Liver (tissue), 9 donors: ENCODE measurements around the gene MAPKAP1. TPM values are rescaled to one million over a fixed set of nuclear protein-coding genes. Genes with fewer than 3 reads are reported as not detected.

Experiments used
- DNase-seq: peaks from one replicate; pipeline ENCODE4 v3.0.0-alpha.2; 2017; ENCODE audit warnings: low spot score
- H3K27ac ChIP-seq, 2 donors: one replicate each; pipeline ENCODE4 v1.7.0; 2013; ENCODE audit warnings: inconsistent platforms in 2 of 2, low read length in 2 of 2, control low read depth in 1 of 2, low read depth in 1 of 2, mild to moderate bottlenecking in 1 of 2
- H3K27me3 ChIP-seq, 4 donors: one replicate each; pipeline versions ENCODE4 v1.6.1 to v1.7.0; 2013; ENCODE audit warnings: low read length in 3 of 4, inconsistent platforms in 1 of 4, mild to moderate bottlenecking in 1 of 4, moderate library complexity in 1 of 4; ENCODE audit not compliant: control insufficient read depth in 4 of 4, insufficient read depth in 4 of 4
- H3K36me3 ChIP-seq, 4 donors: one replicate each; pipeline versions ENCODE4 v1.6.1 to v1.7.0; 2013; ENCODE audit warnings: low read length in 3 of 4, mild to moderate bottlenecking in 3 of 4, low read depth in 1 of 4, moderate library complexity in 1 of 4; ENCODE audit not compliant: control insufficient read depth in 4 of 4, insufficient read depth in 3 of 4
- H3K4me1 ChIP-seq, 4 donors: one replicate each; pipeline versions ENCODE4 v1.6.1 to v1.7.0; 2013; ENCODE audit warnings: low read length in 3 of 4, mild to moderate bottlenecking in 3 of 4, moderate library complexity in 1 of 4; ENCODE audit not compliant: control insufficient read depth in 4 of 4, insufficient read depth in 4 of 4
- H3K4me3 ChIP-seq, 3 donors: one replicate each; pipeline versions ENCODE4 v1.6.1 to v1.7.0; 2013; ENCODE audit warnings: low read length in 3 of 3, control low read depth in 1 of 3, low read depth in 1 of 3, mild to moderate bottlenecking in 1 of 3
- H3K9ac ChIP-seq, 2 donors: one replicate each; pipeline ENCODE4 v1.7.0; 2013; ENCODE audit warnings: low read length in 2 of 2, mild to moderate bottlenecking in 2 of 2, moderate library complexity in 2 of 2, control low read depth in 1 of 2, low read depth in 1 of 2
- H3K9me3 ChIP-seq, 4 donors: one replicate each; pipeline versions ENCODE4 v1.6.1 to v1.7.0; 2013; ENCODE audit warnings: low read length in 3 of 4; ENCODE audit not compliant: control insufficient read depth in 4 of 4
- ATF3 ChIP-seq: IDR thresholded peaks from 2 replicates; pipeline ENCODE4 v1.6.1; 2016; ENCODE audit warnings: antibody characterized with exemption
- CTCF ChIP-seq: fragments of 150-350 bp; IDR thresholded peaks from 2 replicates; pipeline ENCODE4 v1.5.1; 2017; ENCODE audit warnings: improper control_type of control experiment, low read depth, low read length; ENCODE audit not compliant: missing input control
- EGR1 ChIP-seq, 2 donors: IDR thresholded peaks; 2 replicates each; pipeline ENCODE4 v1.6.1; 2016 to 2018; ENCODE audit warnings: antibody characterized with exemption in 2 of 2, low read depth in 2 of 2
- FOXA1 ChIP-seq: IDR thresholded peaks from 2 replicates; pipeline ENCODE4 v1.6.1; 2016; ENCODE audit warnings: antibody characterized with exemption
- HNF4A ChIP-seq, 2 donors: conservative IDR thresholded peaks; 2 replicates each; pipeline ENCODE4 v1.6.1; 2016; ENCODE audit warnings: antibody characterized with exemption in 2 of 2, mild to moderate bottlenecking in 2 of 2
- HNF4G ChIP-seq: IDR thresholded peaks from 2 replicates; pipeline ENCODE4 v1.6.1; 2016; ENCODE audit warnings: antibody characterized with exemption
- JUND ChIP-seq, 2 donors: IDR thresholded peaks; 2 replicates each; pipeline ENCODE4 v1.6.1; 2016; ENCODE audit warnings: antibody characterized with exemption in 2 of 2
- MAX ChIP-seq: IDR thresholded peaks from 2 replicates; pipeline ENCODE4 v1.6.1; 2016; ENCODE audit warnings: antibody characterized with exemption
- NR2F2 ChIP-seq: IDR thresholded peaks from 2 replicates; pipeline ENCODE4 v1.6.1; 2016; ENCODE audit warnings: antibody characterized with exemption
- RAD21 ChIP-seq, 2 donors: IDR thresholded peaks; 2 replicates each; pipeline ENCODE4 v1.6.1; 2016; ENCODE audit warnings: antibody characterized with exemption in 2 of 2, mild to moderate bottlenecking in 2 of 2
- REST ChIP-seq: IDR thresholded peaks from 2 replicates; pipeline ENCODE4 v1.6.1; 2016; ENCODE audit warnings: antibody characterized with exemption, mild to moderate bottlenecking
- SP1 ChIP-seq: IDR thresholded peaks from 2 replicates; pipeline ENCODE4 v1.6.1; 2018; ENCODE audit warnings: antibody characterized with exemption, mild to moderate bottlenecking
- YY1 ChIP-seq: IDR thresholded peaks from 2 replicates; pipeline ENCODE4 v1.6.1; 2016; ENCODE audit warnings: antibody characterized with exemption, mild to moderate bottlenecking
- ZBTB33 ChIP-seq: IDR thresholded peaks from 2 replicates; pipeline ENCODE4 v1.6.1; 2016; ENCODE audit warnings: antibody characterized with exemption
- WGBS: extraction: QIAGEN DNeasy Blood & Tissue Kit; methylation state at CpG from one replicate; pipeline ENCODE4 v1.1.7; 2013; 5-methylcytosine and 5-hydroxymethylcytosine counted together
- polyA plus RNA-seq, 2 donors: library from polyadenylated mRNA; stranded (reverse) in 1 of 2; unstranded in 1 of 2; fragments of 200-250 nt in 1 of 2; fragments of >200 nt in 1 of 2; fragmentation: Nextera tagmentation in 1 of 2; extraction: Ambion mirVana in 1 of 2; gene quantifications; one replicate each; pipeline versions ENCODE4 v1.2.1 to v1.2.3, GENCODE V29; 2013 to 2015
- total RNA-seq, 2 donors: library from RNA; depleted of rRNA; stranded (reverse); fragments of >200 nt; gene quantifications; one replicate each; pipeline ENCODE4 v1.2.3, GENCODE V29; 2014
- donor health status: healthy.
- donor health status: healthy.
- donor health status: healthy.
- donor health status: healthy.
- donor health status: healthy.

Gene MAPKAP1
- total and polyA plus RNA-seq, 4 donors = 23.6 to 55.9 (median 32.7) TPM

GRCh38 chr9:125630436-125630835, 76.6 kb downstream of the MAPKAP1 start:
- Histone ChIP-seq H3K9me3 (no peaks in the 10 kb centered on the region), H3K9ac (peak overlapping the region in 1 of 2 donors; percentile 37), H3K27me3 (no peaks in the 10 kb centered on the region), H3K36me3 (no peaks in the 10 kb centered on the region), H3K27ac (no peak overlapping the region), H3K4me1 (peaks cover 3 to 25% (median 13%) of the 10 kb centered on the region in 4 donors), H3K4me3 (no peak overlapping the region)
- WGBS = 94% methylated on average over 1 of the region's 1 CpG
- DNase-seq = no peak
- no peak for TF ChIP-seq HNF4G
- no peak for TF ChIP-seq RAD21 (IDR thresholded peaks at IDR 0.05)
- TF ChIP-seq NR2F2 = no peak
- TF ChIP-seq REST = no peak

- Histone ChIP-seq H3K4me1 (peaks cover 4 to 28% (median 13%) of the 10 kb centered on the region in 4 donors), H3K9ac (no peak overlapping the region), H3K4me3 (no peak overlapping the region), H3K27ac (no peak overlapping the region), H3K27me3 (no peaks in the 10 kb centered on the region), H3K9me3 (no peaks in the 10 kb centered on the region), H3K36me3 (no peaks in the 10 kb centered on the region)
- WGBS = 91% methylated on average over 3 of the region's 3 CpGs
- no peak for DNase-seq
- TF ChIP-seq HNF4G (no peak), JUND (IDR thresholded peaks at IDR 0.05) (no peak), ATF3 (no peak), HNF4A (conservative IDR thresholded peaks at IDR 0.05) (no peak), FOXA1 (no peak), SP1 (no peak), YY1 (no peak), MAX (no peak), ZBTB33 (no peak), EGR1 (IDR thresholded peaks at IDR 0.05; ENCODE audit: low read depth in 2 of 2) (no peak), NR2F2 (no peak)
These were observed 77.6 kb downstream of the MAPKAP1 start for GRCh38 chr9:125629446-125629845.

- Histone ChIP-seq H3K4me3 (no peak overlapping the region), H3K27me3 (no peaks in the 10 kb centered on the region), H3K9me3 (no peaks in the 10 kb centered on the region), H3K36me3 (no peaks in the 10 kb centered on the region), H3K27ac (no peak overlapping the region), H3K4me1 (peaks cover 0 to 9% (median 3%) of the 10 kb centered on the region in 4 donors), H3K9ac (no peak overlapping the region)
- TF ChIP-seq FOXA1 (no peak), HNF4A (conservative IDR thresholded peaks at IDR 0.05) (no peak), CTCF (no peak)
- no peak for DNase-seq
These were observed 80.8 kb downstream of the MAPKAP1 start for GRCh38 chr9:125626187-125626586.
